Osteoblast (primary cell): ENCODE data around the gene FILIP1L. TPM values are rescaled to one million over a fixed set of nuclear protein-coding genes. Genes with fewer than 3 reads are reported as not detected.

ENCODE experiments used
- DNase-seq: peaks from one replicate; pipeline ENCODE4 v3.0.0; 2011; ENCODE audit warnings: low spot score, mixed read lengths; ENCODE audit not compliant: insufficient read length; ENCODE audit errors: missing footprints
- H2AFZ ChIP-seq: 2 replicates; pipeline ENCODE4 v1.6.0; 2011; ENCODE audit warnings: mild to moderate bottlenecking, low read length
- H3K27ac ChIP-seq: 2 replicates; pipeline ENCODE4 v1.5.1; 2011; ENCODE audit warnings: mild to moderate bottlenecking, low read depth, low read length, moderate library complexity
- H3K27me3 ChIP-seq: 2 replicates; pipeline ENCODE4 v1.6.0; 2012; ENCODE audit warnings: mild to moderate bottlenecking, control low read depth, inconsistent platforms, low read length, moderate library complexity; ENCODE audit not compliant: insufficient read depth
- H3K36me3 ChIP-seq: 2 replicates; pipeline ENCODE4 v1.5.1; 2011; ENCODE audit warnings: mild to moderate bottlenecking, low read length, control low read depth, moderate library complexity; ENCODE audit not compliant: insufficient read depth
- H3K4me1 ChIP-seq: 2 replicates; pipeline ENCODE4 v1.5.1; 2011; ENCODE audit warnings: mild to moderate bottlenecking, low read length, control low read depth, moderate library complexity; ENCODE audit not compliant: insufficient read depth
- H3K4me2 ChIP-seq: 2 replicates; pipeline ENCODE4 v1.6.0; 2011; ENCODE audit warnings: mild to moderate bottlenecking, low read length; ENCODE audit not compliant: insufficient read depth
- H3K4me3 ChIP-seq: fragments of 200-600 bp; sonication (generic); 3 replicates; pipeline ENCODE4 v1.5.1; 2012; ENCODE audit warnings: mild to moderate bottlenecking, low read length, inconsistent platforms; ENCODE audit not compliant: insufficient read depth
- H3K79me2 ChIP-seq: 2 replicates; pipeline ENCODE4 v1.6.0; 2012; ENCODE audit warnings: mild to moderate bottlenecking, low read length, control low read depth, inconsistent platforms; ENCODE audit not compliant: insufficient read depth
- H3K9me3 ChIP-seq: 2 replicates; pipeline ENCODE4 v1.5.1; 2011; ENCODE audit warnings: low read depth, low read length, control low read depth
- H4K20me1 ChIP-seq: 2 replicates; pipeline ENCODE4 v1.6.0; 2012; ENCODE audit warnings: mild to moderate bottlenecking, low read length, control low read depth; ENCODE audit not compliant: insufficient read depth
- total RNA-seq: library from RNA; depleted of rRNA; stranded (reverse); fragments of >200 nt; gene quantifications from 2 replicates; pipeline ENCODE4 v1.2.3, GENCODE V29; 2012
- TF ChIP-seq, protein P1 (sequence below): IDR thresholded peaks from 2 replicates; pipeline ENCODE4 v1.5.1; 2011; ENCODE audit warnings: mild to moderate bottlenecking, low read depth, low read length, moderate library complexity; ENCODE audit errors: extremely low read depth

FILIP1L gene
- total RNA-seq, 1 donor, result 5.8 TPM

DNA sequence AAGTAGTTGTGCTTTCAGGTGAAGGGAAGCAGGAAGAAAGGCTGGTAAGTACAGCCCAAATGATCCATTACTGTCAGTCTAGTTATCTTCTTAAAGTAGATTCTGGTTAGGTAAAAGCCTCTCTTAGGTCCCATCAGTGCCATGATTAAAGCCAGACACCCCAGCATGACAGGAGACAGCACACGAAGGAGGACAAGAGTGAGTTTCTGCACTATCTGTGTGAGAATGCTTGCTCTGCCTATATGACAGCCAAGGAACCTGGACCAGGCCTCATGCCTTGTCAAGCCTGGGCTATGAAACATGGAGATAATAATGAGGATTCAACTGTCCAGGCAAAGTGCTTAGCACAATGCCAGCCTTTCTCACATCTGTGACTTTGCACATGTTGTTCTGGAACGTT is 13.5 kb upstream of the FILIP1L start:
- no peaks in the 10 kb centered on the region for H3K36me3 ChIP-seq
- no peak for DNase-seq
- no peak overlapping the region for H3K4me2 ChIP-seq
- H2AFZ ChIP-seq, result no peak overlapping the region
- no peak overlapping the region for H3K27ac ChIP-seq
- H4K20me1 ChIP-seq, result no peaks in the 10 kb centered on the region
- no peak overlapping the region for H3K4me3 ChIP-seq
- TF ChIP-seq, protein P1, sequence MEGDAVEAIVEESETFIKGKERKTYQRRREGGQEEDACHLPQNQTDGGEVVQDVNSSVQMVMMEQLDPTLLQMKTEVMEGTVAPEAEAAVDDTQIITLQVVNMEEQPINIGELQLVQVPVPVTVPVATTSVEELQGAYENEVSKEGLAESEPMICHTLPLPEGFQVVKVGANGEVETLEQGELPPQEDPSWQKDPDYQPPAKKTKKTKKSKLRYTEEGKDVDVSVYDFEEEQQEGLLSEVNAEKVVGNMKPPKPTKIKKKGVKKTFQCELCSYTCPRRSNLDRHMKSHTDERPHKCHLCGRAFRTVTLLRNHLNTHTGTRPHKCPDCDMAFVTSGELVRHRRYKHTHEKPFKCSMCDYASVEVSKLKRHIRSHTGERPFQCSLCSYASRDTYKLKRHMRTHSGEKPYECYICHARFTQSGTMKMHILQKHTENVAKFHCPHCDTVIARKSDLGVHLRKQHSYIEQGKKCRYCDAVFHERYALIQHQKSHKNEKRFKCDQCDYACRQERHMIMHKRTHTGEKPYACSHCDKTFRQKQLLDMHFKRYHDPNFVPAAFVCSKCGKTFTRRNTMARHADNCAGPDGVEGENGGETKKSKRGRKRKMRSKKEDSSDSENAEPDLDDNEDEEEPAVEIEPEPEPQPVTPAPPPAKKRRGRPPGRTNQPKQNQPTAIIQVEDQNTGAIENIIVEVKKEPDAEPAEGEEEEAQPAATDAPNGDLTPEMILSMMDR, result no peak
- no peaks in the 10 kb centered on the region for H3K9me3 ChIP-seq
- no peaks in the 10 kb centered on the region for H3K79me2 ChIP-seq
- H3K4me1 ChIP-seq, result no peaks in the 10 kb centered on the region
- H3K27me3 ChIP-seq, result no peaks in the 10 kb centered on the region

DNA sequence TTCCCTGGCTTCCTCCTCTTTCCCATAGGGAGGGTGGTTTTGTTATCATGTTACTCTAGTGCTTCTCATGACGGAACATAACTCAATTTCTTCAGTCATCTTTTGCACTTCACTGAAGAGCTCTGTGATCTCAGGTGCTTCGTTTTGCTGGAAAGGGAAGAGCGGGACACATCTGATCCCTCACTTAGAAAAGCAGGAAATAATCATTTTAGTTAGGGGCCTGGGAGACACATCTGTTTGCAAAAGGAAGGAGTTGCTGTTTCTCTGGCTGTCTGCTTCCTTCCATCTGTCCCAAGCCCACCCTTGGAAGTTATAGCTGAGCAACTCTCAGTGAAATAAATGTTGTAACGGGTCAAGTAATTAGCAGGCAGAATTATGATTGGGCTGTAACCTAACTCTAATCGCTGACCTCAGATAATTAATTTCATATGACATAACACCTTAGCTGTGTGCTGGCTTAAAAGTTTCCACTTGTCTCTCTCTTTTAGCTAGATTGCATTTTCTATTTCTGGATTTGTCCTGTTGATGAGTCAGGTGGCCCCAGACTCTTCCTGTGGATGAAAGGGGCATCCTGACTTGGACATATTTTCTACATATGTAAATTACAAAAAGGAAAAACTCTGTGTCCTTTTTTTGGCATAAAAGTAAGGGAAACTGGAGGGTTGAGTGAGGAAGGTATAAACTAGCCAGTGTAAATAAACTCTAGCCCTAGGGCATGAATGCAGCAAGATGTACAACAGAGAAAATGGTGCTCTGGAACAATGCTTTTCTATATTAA is 11.0 kb upstream of the FILIP1L start:
- DNase-seq, result peak; percentile 42
- no peaks in the 10 kb centered on the region for H3K27me3 ChIP-seq
- no peaks in the 10 kb centered on the region for H3K9me3 ChIP-seq
- H4K20me1 ChIP-seq, result no peaks in the 10 kb centered on the region
- H3K4me1 ChIP-seq, result no peaks in the 10 kb centered on the region
- TF ChIP-seq, protein P1, result no peak
- H3K4me2 ChIP-seq, result no peak overlapping the region
- H3K27ac ChIP-seq, result no peak overlapping the region
- H3K4me3 ChIP-seq, result no peak overlapping the region
- H3K79me2 ChIP-seq, result no peaks in the 10 kb centered on the region
- H2AFZ ChIP-seq, result no peak overlapping the region
- no peaks in the 10 kb centered on the region for H3K36me3 ChIP-seq

DNA sequence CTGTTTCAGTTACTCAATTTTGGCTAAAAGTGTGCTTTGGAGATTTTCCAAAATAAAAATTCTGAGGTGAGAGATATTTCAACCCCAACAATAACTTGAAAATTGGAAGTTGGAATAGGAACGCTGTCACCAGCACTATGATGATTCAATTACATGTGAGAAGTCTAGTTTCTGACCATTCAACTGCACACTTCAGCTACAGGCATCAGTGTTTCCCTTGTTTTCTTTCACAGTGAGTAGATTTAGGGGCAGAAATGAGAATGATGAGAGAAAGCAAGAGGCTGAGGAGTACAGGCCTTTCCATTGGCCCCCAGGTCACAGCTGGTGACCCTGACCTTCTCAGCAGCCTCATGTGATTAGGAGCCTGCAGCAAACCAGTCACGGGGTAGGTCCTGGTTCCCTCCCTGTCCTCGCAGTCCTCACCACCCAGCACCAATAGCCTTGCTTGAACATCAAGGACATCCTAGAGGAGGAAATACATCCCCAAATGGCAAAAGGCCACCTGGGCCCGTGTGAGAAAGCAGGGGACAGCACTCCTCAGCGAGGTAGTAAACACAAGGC is 10.0 kb upstream of the FILIP1L start:
- TF ChIP-seq, protein P1, result no peak
- no peaks in the 10 kb centered on the region for H3K27me3 ChIP-seq
- H3K36me3 ChIP-seq, result no peaks in the 10 kb centered on the region
- H3K79me2 ChIP-seq, result no peaks in the 10 kb centered on the region
- H4K20me1 ChIP-seq, result no peaks in the 10 kb centered on the region
- H2AFZ ChIP-seq, result no peak overlapping the region
- no peak overlapping the region for H3K27ac ChIP-seq
- no peak for DNase-seq
- H3K4me3 ChIP-seq, result no peak overlapping the region
- no peaks in the 10 kb centered on the region for H3K4me1 ChIP-seq
- H3K4me2 ChIP-seq, result no peak overlapping the region
- H3K9me3 ChIP-seq, result no peaks in the 10 kb centered on the region

DNA sequence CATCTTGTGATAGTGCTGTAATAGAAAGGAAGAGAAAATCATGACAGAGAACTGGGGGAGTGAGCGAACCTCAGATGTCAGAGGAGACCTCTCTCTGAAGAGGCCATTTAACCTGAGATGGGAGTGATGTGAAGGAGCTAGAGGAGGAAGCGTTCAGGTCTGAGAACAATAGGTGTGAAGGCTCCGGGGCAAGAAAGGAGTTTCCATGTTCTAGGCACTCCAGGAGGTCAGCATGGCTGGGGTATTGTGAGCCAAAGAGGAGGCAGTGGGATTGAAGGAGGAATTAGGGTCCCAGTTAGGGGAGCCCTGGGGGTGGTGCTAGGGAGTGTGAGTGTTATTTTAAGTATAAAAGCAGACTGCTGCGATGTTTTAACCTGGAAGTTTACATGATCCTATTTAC is 8.8 kb upstream of the FILIP1L start:
- Histone ChIP-seq H3K4me3 (no peak overlapping the region), H3K4me1 (no peaks in the 10 kb centered on the region), H2AFZ (no peak overlapping the region), H3K27me3 (no peaks in the 10 kb centered on the region), H3K4me2 (no peak overlapping the region), H3K36me3 (no peaks in the 10 kb centered on the region), H3K79me2 (no peaks in the 10 kb centered on the region), H3K9me3 (no peaks in the 10 kb centered on the region), H4K20me1 (no peaks in the 10 kb centered on the region), H3K27ac (no peak overlapping the region)
- no peak for DNase-seq
- TF ChIP-seq, protein P1, result no peak
